ENCODE data around the gene WDR36. TPM values are rescaled to one million over a fixed set of nuclear protein-coding genes. Genes with fewer than 3 reads are reported as not detected.

WDR36 gene
- polyA plus RNA-seq, 3 donors = 7.2 to 8.7 (median 8.2) TPM

- Histone ChIP-seq H2AFZ (ENCODE audit: insufficient read depth, low read depth, low read length, poor library complexity, severe bottlenecking) (no peak overlapping the region), H3K9me3 (replicated peaks in 1 of 2; ENCODE audit: control insufficient read depth in 1 of 2, insufficient read depth in 1 of 2, low read length in 2 of 2) (no peaks in the 10 kb centered on the region), H3K27ac (ENCODE audit: low read depth in 1 of 2, low read length in 2 of 2) (no peak overlapping the region), H3K4me1 (ENCODE audit: control insufficient read depth in 1 of 2, insufficient read depth in 2 of 2, low read length in 2 of 2) (no peaks in the 10 kb centered on the region), H3K79me2 (ENCODE audit: insufficient read depth, low read length) (no peaks in the 10 kb centered on the region), H3K36me3 (replicated peaks in 1 of 2; ENCODE audit: control insufficient read depth in 1 of 2, insufficient read depth in 2 of 2, low read length in 2 of 2) (no peaks in the 10 kb centered on the region), H3K4me2 (replicated peaks; ENCODE audit: extremely low read depth, low read length, poor library complexity, severe bottlenecking) (no peak overlapping the region), H3K9ac (ENCODE audit: insufficient read depth, low read length, poor library complexity, severe bottlenecking) (no peak overlapping the region), H3K4me3 (replicated peaks in 1 of 3; ENCODE audit: low read depth in 2 of 3, low read length in 3 of 3) (no peak overlapping the region), H3K27me3 (ENCODE audit: control insufficient read depth in 2 of 2, insufficient read depth in 2 of 2, low read length in 2 of 2) (peaks cover 0 to 2% of the 10 kb centered on the region in 2 donors), H4K20me1 (ENCODE audit: insufficient read depth, low read length) (no peaks in the 10 kb centered on the region)
- Mint-ChIP-seq H3K4me3 (no peak overlapping the region), H3K9me3 (peaks cover 0 to 2% (median 0%) of the 10 kb centered on the region in 7 donors), H3K27ac (no peak overlapping the region), H3K4me1 (no peaks in the 10 kb centered on the region), H3K27me3 (ENCODE audit: low read depth in 3 of 3) (peaks cover 0 to 4% (median 3%) of the 10 kb centered on the region in 3 donors), H3K36me3 (no peaks in the 10 kb centered on the region)
- no peak for DNase-seq
- TF ChIP-seq, protein P1, sequence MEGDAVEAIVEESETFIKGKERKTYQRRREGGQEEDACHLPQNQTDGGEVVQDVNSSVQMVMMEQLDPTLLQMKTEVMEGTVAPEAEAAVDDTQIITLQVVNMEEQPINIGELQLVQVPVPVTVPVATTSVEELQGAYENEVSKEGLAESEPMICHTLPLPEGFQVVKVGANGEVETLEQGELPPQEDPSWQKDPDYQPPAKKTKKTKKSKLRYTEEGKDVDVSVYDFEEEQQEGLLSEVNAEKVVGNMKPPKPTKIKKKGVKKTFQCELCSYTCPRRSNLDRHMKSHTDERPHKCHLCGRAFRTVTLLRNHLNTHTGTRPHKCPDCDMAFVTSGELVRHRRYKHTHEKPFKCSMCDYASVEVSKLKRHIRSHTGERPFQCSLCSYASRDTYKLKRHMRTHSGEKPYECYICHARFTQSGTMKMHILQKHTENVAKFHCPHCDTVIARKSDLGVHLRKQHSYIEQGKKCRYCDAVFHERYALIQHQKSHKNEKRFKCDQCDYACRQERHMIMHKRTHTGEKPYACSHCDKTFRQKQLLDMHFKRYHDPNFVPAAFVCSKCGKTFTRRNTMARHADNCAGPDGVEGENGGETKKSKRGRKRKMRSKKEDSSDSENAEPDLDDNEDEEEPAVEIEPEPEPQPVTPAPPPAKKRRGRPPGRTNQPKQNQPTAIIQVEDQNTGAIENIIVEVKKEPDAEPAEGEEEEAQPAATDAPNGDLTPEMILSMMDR (IDR thresholded peaks at IDR 0.05) = no peak
- intact Hi-C loops (cut with micrococcal nuclease) = no loop called here
- WGBS (ENCODE audit: insufficient coverage) = no CpG with 5 or more reads among the region's 1 CpG
Measured at GRCh38 chr5:111144352-111144930, 52.3 kb downstream of the WDR36 start.

- TF ChIP-seq, protein P1 (IDR thresholded peaks at IDR 0.05) = no peak
- Histone ChIP-seq H2AFZ (ENCODE audit: insufficient read depth, low read depth, low read length, poor library complexity, severe bottlenecking) (no peak overlapping the region), H3K4me1 (ENCODE audit: control insufficient read depth in 1 of 2, insufficient read depth in 2 of 2, low read length in 2 of 2) (no peaks in the 10 kb centered on the region), H3K79me2 (ENCODE audit: insufficient read depth, low read length) (no peaks in the 10 kb centered on the region), H3K27ac (ENCODE audit: low read depth in 1 of 2, low read length in 2 of 2) (no peak overlapping the region), H3K9ac (ENCODE audit: insufficient read depth, low read length, poor library complexity, severe bottlenecking) (no peak overlapping the region), H3K4me3 (replicated peaks in 1 of 3; ENCODE audit: low read depth in 2 of 3, low read length in 3 of 3) (no peak overlapping the region), H3K9me3 (replicated peaks in 1 of 2; ENCODE audit: control insufficient read depth in 1 of 2, insufficient read depth in 1 of 2, low read length in 2 of 2) (no peaks in the 10 kb centered on the region), H3K36me3 (replicated peaks in 1 of 2; ENCODE audit: control insufficient read depth in 1 of 2, insufficient read depth in 2 of 2, low read length in 2 of 2) (no peaks in the 10 kb centered on the region), H3K4me2 (replicated peaks; ENCODE audit: extremely low read depth, low read length, poor library complexity, severe bottlenecking) (no peak overlapping the region), H4K20me1 (ENCODE audit: insufficient read depth, low read length) (no peaks in the 10 kb centered on the region), H3K27me3 (ENCODE audit: control insufficient read depth in 2 of 2, insufficient read depth in 2 of 2, low read length in 2 of 2) (peaks cover 0 to 2% of the 10 kb centered on the region in 2 donors)
- WGBS (ENCODE audit: insufficient coverage) = 100% methylated on average over 2 of the region's 2 CpGs
- Mint-ChIP-seq H3K36me3 (no peaks in the 10 kb centered on the region), H3K27ac (no peak overlapping the region), H3K4me1 (no peaks in the 10 kb centered on the region), H3K4me3 (no peak overlapping the region), H3K9me3 (peaks cover 0 to 2% (median 0%) of the 10 kb centered on the region in 7 donors), H3K27me3 (ENCODE audit: low read depth in 3 of 3) (peaks cover 0 to 5% (median 2%) of the 10 kb centered on the region in 3 donors)
- intact Hi-C loops (cut with micrococcal nuclease) = no loop called here
- no peak for DNase-seq
Measured at GRCh38 chr5:111146053-111146452, 53.9 kb downstream of the WDR36 start.

Data from CD14-positive monocyte (primary cell).